ENCODE data around the gene KMT2C. TPM values are rescaled to one million over a fixed set of nuclear protein-coding genes. Genes with fewer than 3 reads are reported as not detected.

KMT2C gene
- total and polyA plus RNA-seq, 10 of the 15 experiments (the other 5 are each of a cell fraction or from before 2014, with no cell fraction given) = 3.3 to 45.2 (median 19.2) TPM

DNA sequence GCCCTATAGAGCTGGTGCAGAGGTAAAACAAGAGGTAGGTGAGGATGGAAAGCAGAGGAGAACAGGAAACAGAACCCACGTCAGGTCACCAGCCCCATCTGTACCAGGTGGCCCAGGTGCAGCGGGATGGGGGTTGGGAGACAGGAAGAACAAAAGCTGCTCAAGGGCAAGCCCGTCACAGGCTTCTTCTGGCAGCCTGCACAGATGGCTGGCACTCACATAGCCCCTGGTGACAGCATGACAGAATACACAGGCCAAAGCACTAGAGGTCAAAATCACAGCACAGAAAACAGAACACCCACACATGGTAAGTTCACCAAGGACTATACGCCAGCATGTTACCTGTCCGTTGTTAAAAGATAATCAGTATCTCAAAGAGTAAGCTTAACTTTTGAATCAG is 283.5 kb downstream of the KMT2C start:
- Histone ChIP-seq H4K20me1 (ENCODE audit: control insufficient read depth, insufficient read depth) (no peaks in the 10 kb centered on the region), H3K27ac (ENCODE audit: control insufficient read depth, insufficient read depth) (no peak overlapping the region), H3K4me3 (no peak overlapping the region), H3K4me2 (ENCODE audit: control insufficient read depth, insufficient read depth) (no peak overlapping the region), H3K27me3 (replicated peaks in 1 of 2; ENCODE audit: control insufficient read depth in 2 of 2, insufficient read depth in 2 of 2, low read length in 1 of 2) (no peaks in the 10 kb centered on the region), H3K9me3 (replicated peaks; ENCODE audit: control insufficient read depth, insufficient read depth, low read length) (no peaks in the 10 kb centered on the region), H3K36me3 (ENCODE audit: control insufficient read depth in 2 of 2, insufficient read depth in 2 of 2, low read length in 1 of 2) (peaks cover 15 to 54% of the 10 kb centered on the region in 2 experiments), H3K4me1 (ENCODE audit: control insufficient read depth, insufficient read depth, low read length) (no peaks in the 10 kb centered on the region), H3K9ac (ENCODE audit: control insufficient read depth, insufficient read depth, low read length) (no peak overlapping the region), H3K79me2 (ENCODE audit: control insufficient read depth, insufficient read depth, low read length) (no peaks in the 10 kb centered on the region), H2AFZ (ENCODE audit: control insufficient read depth, low read depth, low read length) (no peak overlapping the region)
- POLR2A ChIA-PET = no interaction called here
- DNase-seq (ENCODE audit: low read depth, low spot score) (no peak), FAIRE-seq (no peak), ATAC-seq (no peak)
- RAD21 ChIA-PET (ENCODE audit: unreplicated experiment) = no interaction called here
- no TSS peak for BruUV-seq (replicated peaks)
- 67% methylated on average over 5 of the region's 5 CpGs for WGBS (ENCODE audit: insufficient coverage, insufficient replicate concordance, low lambda C conversion rate, missing lambda C conversion rate)
- SMC1A ChIA-PET (ENCODE audit: uncharacterized antibody, unreplicated experiment) = interaction anchor here (1.2 to 2.4 kb wide), 4 partner anchors 8 to 16 kb away, joined by 3 to 7 read pairs (median 4); no protein-coding TSS in a partner anchor
- in situ Hi-C loops (cut with MboI) = no loop called here
- CTCF ChIA-PET = interaction anchor here (1.1 to 1.6 kb wide), 2 partner anchors 8 to 555 kb away, joined by 3 to 5 read pairs; no protein-coding TSS in a partner anchor
- intact Hi-C loops (cut with micrococcal nuclease; ENCODE audit: unreplicated experiment) = no loop called here
- TF ChIP-seq PML (IDR thresholded peaks at IDR 0.05; ENCODE audit: low read length) = no peak
- TF ChIP-seq SMC3 (IDR thresholded peaks at IDR 0.05; ENCODE audit: borderline replicate concordance, low read length) = no peak
- no peak for TF ChIP-seq ZNF24 (IDR thresholded peaks at IDR 0.05)
- TF ChIP-seq, protein P1, sequence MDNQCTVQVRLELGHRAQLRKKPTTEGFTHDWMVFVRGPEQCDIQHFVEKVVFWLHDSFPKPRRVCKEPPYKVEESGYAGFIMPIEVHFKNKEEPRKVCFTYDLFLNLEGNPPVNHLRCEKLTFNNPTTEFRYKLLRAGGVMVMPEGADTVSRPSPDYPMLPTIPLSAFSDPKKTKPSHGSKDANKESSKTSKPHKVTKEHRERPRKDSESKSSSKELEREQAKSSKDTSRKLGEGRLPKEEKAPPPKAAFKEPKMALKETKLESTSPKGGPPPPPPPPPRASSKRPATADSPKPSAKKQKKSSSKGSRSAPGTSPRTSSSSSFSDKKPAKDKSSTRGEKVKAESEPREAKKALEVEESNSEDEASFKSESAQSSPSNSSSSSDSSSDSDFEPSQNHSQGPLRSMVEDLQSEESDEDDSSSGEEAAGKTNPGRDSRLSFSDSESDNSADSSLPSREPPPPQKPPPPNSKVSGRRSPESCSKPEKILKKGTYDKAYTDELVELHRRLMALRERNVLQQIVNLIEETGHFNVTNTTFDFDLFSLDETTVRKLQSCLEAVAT (IDR thresholded peaks at IDR 0.05) = no peak
- TF ChIP-seq GATAD2B (conservative IDR thresholded peaks at IDR 0.05; ENCODE audit: low read depth) = no peak
- no peak for TF ChIP-seq CHD4 (IDR thresholded peaks at IDR 0.05)
- no peak for TF ChIP-seq ZNF274 (IDR thresholded peaks at IDR 0.05; ENCODE audit: insufficient read depth, insufficient read length)
- TF ChIP-seq MYC (IDR thresholded peaks at IDR 0.05; ENCODE audit: insufficient read depth, insufficient read length, insufficient replicate concordance, low read length, severe bottlenecking) = no peak
- no peak for TF ChIP-seq TCF3 (IDR thresholded peaks at IDR 0.05; ENCODE audit: borderline replicate concordance, insufficient read depth, low read depth, low read length)
- no peak for TF ChIP-seq JUNB (IDR thresholded peaks at IDR 0.05)
- no peak for TF ChIP-seq YBX1 (IDR thresholded peaks at IDR 0.05)
- no peak for TF ChIP-seq ZSCAN29 (IDR thresholded peaks at IDR 0.05)
- no peak for TF ChIP-seq ZNF592 (IDR thresholded peaks at IDR 0.05)
- TF ChIP-seq NFXL1 (IDR thresholded peaks at IDR 0.05; ENCODE audit: borderline replicate concordance) = no peak
- TF ChIP-seq, protein P2, sequence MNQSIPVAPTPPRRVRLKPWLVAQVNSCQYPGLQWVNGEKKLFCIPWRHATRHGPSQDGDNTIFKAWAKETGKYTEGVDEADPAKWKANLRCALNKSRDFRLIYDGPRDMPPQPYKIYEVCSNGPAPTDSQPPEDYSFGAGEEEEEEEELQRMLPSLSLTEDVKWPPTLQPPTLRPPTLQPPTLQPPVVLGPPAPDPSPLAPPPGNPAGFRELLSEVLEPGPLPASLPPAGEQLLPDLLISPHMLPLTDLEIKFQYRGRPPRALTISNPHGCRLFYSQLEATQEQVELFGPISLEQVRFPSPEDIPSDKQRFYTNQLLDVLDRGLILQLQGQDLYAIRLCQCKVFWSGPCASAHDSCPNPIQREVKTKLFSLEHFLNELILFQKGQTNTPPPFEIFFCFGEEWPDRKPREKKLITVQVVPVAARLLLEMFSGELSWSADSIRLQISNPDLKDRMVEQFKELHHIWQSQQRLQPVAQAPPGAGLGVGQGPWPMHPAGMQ (IDR thresholded peaks at IDR 0.05; ENCODE audit: borderline replicate concordance) = no peak

Data from GM12878 (cell line).